HG03064 (cell line): ENCODE measurements around the gene CD300LD.

Experiments
- ATAC-seq: cut with Tn5 transposase; IDR thresholded peaks from one replicate; pipeline ENCODE4 v1.9.1; 2021; ENCODE audit warnings: low read depth; ENCODE audit not compliant: unreplicated experiment

Gene CD300LD

DNA sequence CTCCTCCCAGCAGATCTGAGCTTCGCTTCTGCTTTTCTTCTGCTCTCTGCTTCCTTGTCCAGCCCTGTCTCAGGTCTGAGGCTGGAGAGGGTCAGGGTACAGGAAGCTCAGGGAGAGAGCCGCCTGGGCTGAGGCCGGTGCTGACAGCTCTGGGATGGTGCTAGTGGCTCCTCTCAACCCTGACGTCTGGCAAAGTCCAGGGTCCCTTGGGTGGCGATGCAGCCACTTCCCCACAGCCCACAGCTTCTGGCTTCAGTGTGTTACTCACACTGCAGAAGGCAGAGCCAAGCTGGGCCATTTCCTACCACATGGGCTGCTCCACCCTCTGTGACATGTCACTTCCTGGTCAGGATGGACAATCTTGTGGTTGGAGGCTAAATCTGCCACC lies 46.2 kb downstream of the CD300LD start, which contains the start of gene CD300C:
TSS of gene CD300C (minus strand) at position 273 of the 388 bp plus-strand sequence. CDS start 333 bp downstream, outside the sequence.
- no peak for ATAC-seq

GRCh38 chr17:74544991-74545842 lies 46.9 kb downstream of the CD300LD start:
- no peak for ATAC-seq

GRCh38 chr17:74543891-74544760 lies 48.0 kb downstream of the CD300LD start:
- no peak for ATAC-seq

DNA sequence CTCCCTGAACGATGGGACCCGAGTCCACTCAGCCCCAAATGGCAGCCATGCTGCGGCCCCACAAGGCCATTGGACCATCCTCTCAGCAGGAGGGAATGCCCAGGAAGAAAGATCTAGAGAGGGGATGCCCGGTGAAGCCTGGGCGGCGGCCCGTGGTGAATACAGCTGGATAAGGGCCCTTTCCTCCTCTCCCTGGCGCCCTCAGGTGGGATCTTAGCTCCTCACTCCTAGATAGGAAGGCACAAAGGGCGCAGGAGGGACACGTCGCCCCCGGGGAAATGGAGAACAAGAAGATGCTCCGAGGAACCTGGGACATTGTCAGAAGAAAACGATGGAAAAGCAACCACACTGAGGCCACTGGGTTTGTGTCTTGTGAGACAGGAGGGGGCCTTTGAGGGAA lies 48.7 kb downstream of the CD300LD start:
- no peak for ATAC-seq

- no peak for ATAC-seq
Measured at GRCh38 chr17:74542727-74543383, 49.2 kb downstream of the CD300LD start.

GRCh38 chr17:74542166-74542565 lies 49.9 kb downstream of the CD300LD start:
- ATAC-seq: no peak

- no peak for ATAC-seq
Measured at GRCh38 chr17:74541176-74542111, 50.6 kb downstream of the CD300LD start.

- no peak for ATAC-seq
Measured at GRCh38 chr17:74539281-74539820, 52.7 kb downstream of the CD300LD start.

- ATAC-seq: no peak
Measured at GRCh38 chr17:74536890-74537289, 55.2 kb downstream of the CD300LD start.

GRCh38 chr17:74532115-74532514 lies 60.0 kb downstream of the CD300LD start:
- ATAC-seq: no peak

DNA sequence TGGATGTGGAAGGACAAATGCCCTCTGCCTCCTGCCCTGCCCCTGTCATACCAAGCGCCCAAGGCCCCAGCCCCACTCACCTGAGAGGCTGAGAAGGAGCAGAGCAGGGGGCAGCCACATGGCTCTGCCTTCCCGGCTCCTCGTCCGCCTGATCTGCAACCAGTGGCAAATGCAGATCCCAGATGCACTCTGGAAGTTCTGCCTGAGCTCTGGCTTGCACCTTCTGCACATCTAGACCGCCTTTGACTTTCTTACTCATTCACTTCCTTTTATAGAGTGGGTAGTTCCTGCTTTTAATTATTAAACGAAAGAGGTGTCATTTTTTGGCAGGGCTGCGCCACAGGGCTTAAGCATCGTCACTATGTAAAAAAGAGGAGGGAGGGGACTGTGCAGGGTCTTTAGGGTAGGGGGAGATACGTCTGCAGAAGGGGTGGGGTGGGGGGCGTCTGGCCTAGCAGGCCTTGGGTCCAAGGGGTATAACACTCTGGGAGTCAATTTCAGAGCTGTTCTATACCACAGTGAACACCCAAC lies 60.8 kb downstream of the CD300LD start, which contains the start of gene CD300LB:
TSS of gene CD300LB (minus strand) at position 245 of the 531 bp plus-strand sequence. CDS start at position 120, 125 bp downstream.
- ATAC-seq: no peak

- no peak for ATAC-seq
Measured at GRCh38 chr17:74530831-74531150, 61.3 kb downstream of the CD300LD start.
